Hippocampal formation (tissue), 2 donors: ENCODE data around the gene LHX4.

Experiments used
- DNase-seq, 2 donors: peaks; one replicate each; lab custom pipeline; 2025; lab: John Stamatoyannopoulos, UW

The LHX4 gene

DNA sequence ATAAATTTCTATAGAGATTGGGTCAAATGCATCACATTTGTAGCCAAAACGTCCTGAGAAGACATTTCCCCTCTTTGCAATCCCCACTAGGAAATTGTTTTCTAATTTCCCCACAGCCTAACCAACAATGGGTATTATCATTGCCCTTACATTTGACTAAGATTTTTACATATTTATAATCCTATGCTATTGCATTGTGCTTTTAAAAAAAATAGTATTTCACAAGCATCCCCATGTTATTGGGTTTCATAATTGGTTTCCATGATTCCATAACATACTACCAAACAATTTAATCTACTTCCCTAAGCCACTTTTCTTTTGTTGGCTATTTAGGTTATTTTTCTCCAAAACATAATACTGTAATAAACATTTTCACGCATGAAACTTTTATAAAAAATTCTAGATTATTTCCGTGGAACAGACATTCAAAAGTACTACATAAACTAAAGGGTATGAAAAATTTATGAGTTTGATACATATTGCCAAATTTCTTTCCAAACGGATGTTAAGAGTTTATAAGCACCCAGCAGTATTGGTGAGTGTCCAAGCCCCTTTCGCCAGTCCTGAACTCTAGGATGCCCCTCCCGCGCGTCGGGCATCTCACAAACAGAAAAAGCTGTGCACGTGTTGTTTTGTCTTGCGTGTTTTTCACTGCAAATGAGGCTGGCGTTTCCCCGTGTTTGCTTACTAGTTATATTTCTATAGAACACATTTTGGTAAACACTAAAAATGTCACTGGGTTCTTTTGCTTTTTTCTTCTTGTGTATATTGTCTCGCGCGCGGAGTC, 2.0 kb upstream of the LHX4 start:
- DNase-seq, result no peak

- no peak for DNase-seq
Measured at GRCh38 chr1:180228648-180229482, 1.2 kb upstream of the LHX4 start.

DNA sequence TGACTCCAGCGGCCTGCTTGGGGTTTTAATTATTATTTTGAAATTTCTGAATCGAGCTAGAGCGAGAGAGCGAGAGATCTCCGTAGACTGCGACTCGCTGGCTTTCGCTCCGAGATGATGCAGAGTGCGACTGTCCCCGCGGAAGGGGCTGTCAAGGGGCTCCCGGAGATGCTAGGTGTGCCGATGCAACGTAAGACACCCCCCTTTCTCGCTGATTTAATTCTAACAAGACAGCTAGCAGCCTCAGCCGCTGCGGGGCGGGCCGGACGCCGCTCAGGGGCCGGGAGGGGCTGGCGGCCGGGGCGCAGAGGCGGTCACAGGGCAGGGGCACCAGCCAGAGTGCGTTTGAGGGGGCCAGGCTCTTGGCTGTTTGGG, 339 bp downstream of the LHX4 start:
- no peak for DNase-seq

- no peak for DNase-seq
Measured at GRCh38 chr1:180230791-180231505, 884 bp downstream of the LHX4 start.

- DNase-seq, result no peak
Measured at GRCh38 chr1:180231506-180231921, 1.4 kb downstream of the LHX4 start.

DNA sequence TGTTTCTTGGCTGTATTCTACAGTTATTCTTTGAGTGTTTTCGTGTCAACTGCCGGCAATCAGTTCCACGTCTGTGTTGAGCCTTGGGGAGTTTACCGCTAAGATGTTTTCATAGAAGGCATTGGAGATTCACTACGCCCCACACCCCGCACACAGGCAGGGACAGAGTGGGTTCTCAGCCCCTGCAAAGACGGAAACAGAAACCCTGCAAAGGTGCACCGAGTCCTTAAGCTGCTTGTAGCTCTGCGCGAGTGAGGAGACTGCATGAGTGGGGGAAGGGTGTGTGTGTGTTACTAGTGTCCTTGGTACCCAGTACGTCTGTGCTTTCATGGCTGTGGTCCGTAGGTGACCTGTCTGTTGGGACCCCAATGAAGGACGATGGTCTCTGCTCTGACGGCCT, 1.9 kb downstream of the LHX4 start:
- no peak for DNase-seq

DNA sequence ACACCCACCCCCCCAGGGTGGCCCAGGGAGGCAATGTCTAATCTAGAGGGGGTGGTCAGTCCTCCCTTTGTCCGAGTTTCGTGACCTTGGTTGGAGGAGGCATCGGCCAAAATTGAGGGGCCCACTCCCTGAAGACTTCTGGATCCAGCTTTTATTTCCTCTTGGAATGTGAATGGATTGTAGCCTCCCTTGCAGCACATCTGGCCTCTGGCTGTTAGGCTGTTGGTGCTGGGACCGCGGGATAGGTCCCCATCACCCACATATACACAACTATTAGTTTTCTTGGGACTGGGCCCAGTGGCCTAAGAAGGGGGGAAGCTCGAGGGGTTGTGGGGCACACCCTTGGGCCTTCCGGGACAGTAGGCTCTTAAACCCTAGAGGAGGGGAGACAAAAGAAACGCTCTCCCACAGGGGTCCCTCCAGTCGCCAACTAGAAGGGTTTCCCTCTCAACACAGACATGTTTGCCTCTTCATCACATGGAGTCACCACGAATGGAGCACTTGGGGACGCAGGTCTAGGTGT, 2.5 kb downstream of the LHX4 start:
- DNase-seq, result no peak

GRCh38 chr1:180233191-180234011, 3.3 kb downstream of the LHX4 start:
- no peak for DNase-seq

DNA sequence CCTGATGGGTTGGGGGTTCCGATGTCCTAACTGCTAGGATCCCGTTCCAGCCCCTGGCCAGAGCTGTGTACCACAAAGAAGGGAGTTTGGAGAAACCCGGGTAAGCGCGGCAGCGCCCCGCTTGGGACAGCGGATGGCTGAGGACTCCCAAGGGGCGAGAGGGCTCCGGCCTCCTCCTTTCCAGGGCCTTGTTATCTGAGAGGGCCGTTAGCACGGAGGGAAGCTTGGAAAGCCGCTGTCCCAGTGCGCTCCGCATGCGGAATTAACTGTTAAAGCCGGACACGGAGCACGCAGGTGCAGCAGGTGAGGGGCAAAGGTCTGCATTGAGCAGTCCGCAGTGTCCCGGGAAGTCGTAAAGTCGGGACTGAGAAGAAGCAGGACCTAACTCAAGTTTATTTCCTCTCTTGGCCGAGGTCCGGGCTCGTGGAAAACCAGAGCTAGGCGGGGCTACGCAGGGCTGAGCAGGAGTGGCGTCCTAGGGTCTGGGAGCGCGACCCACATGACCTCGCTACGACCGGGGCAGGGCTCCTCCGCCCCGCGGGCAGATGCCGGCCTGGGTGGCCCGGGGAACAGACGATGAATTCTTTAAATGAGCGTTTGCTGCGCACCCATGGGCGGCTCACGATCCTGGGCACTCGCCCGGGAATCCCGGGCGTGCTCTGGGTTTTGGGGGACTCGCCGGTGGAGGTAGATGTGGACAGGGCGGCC, 4.5 kb downstream of the LHX4 start:
- DNase-seq, result no peak

DNA sequence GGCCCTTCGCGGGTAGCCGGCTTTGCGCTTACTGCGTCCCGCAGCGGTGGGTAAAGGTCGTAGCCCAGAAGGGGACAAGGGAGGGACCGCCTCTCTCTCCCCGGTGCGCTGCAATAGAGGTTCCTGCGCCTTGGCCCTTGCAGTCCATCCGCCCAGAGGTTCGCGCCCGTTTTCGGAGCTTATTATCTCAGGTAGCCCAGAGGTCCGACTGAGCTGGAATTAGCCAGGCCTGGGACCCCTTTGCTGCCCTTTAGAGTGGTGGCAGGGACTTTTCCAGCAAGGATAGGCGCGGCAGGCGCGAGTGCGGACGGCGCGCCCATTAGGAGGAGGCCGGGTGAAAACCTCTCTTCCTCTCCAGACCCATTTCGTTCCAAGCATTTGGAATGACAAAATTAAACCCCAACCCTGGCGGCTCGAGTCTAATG, 5.0 kb downstream of the LHX4 start:
- DNase-seq, result no peak

GRCh38 chr1:180235502-180236239, 5.6 kb downstream of the LHX4 start:
- DNase-seq, result no peak

GRCh38 chr1:180236698-180237509, 6.8 kb downstream of the LHX4 start:
- no peak for DNase-seq

- no peak for DNase-seq
Measured at GRCh38 chr1:180237869-180238476, 7.9 kb downstream of the LHX4 start.

GRCh38 chr1:180238675-180239074, 8.6 kb downstream of the LHX4 start:
- no peak for DNase-seq

- DNase-seq, result no peak
Measured at GRCh38 chr1:180239145-180240096, 9.4 kb downstream of the LHX4 start.

- DNase-seq, result no peak
Measured at GRCh38 chr1:180241716-180242544, 11.9 kb downstream of the LHX4 start.
